ENCODE data around the gene NOP9. TPM values are rescaled to one million over a fixed set of nuclear protein-coding genes. Genes with fewer than 3 reads are reported as not detected.

The NOP9 gene
- total RNA-seq, 1 donor from 2014 or later: 23.2 TPM

- no peak for DNase-seq (ENCODE audit: low read depth)
- peaks cover 2% of the 10 kb centered on the region for H3K36me3 ChIP-seq (ENCODE audit: control insufficient read depth, insufficient read depth, low read length)
- no peak for FAIRE-seq
- no peaks in the 10 kb centered on the region for H3K27me3 ChIP-seq (ENCODE audit: control insufficient read depth, insufficient read depth, low read length)
- no peak for TF ChIP-seq CTCF (IDR thresholded peaks at IDR 0.05; ENCODE audit: insufficient read depth, low read length, severe bottlenecking)
- no peak overlapping the region for H3K4me3 ChIP-seq (ENCODE audit: low read depth, low read length)
Measured at GRCh38 chr14:24342889-24343288, 43.2 kb downstream of the NOP9 start.

- no peaks in the 10 kb centered on the region for H3K27me3 ChIP-seq (ENCODE audit: control insufficient read depth, insufficient read depth, low read length)
- H3K36me3 ChIP-seq (ENCODE audit: control insufficient read depth, insufficient read depth, low read length): no peaks in the 10 kb centered on the region
- DNase-seq (ENCODE audit: low read depth) (no peak), FAIRE-seq (no peak)
- no peak for TF ChIP-seq CTCF (IDR thresholded peaks at IDR 0.05; ENCODE audit: insufficient read depth, low read length, severe bottlenecking)
- H3K4me3 ChIP-seq (ENCODE audit: low read depth, low read length): no peak overlapping the region
Measured at GRCh38 chr14:24343795-24344660, 44.4 kb downstream of the NOP9 start.

- DNase-seq (ENCODE audit: low read depth) (no peak), FAIRE-seq (no peak)
- no peaks in the 10 kb centered on the region for H3K36me3 ChIP-seq (ENCODE audit: control insufficient read depth, insufficient read depth, low read length)
- H3K27me3 ChIP-seq (ENCODE audit: control insufficient read depth, insufficient read depth, low read length): no peaks in the 10 kb centered on the region
- TF ChIP-seq CTCF (IDR thresholded peaks at IDR 0.05; ENCODE audit: insufficient read depth, low read length, severe bottlenecking): no peak
- H3K4me3 ChIP-seq (ENCODE audit: low read depth, low read length): no peak overlapping the region
Measured at GRCh38 chr14:24347134-24347533, 47.5 kb downstream of the NOP9 start.

- TF ChIP-seq CTCF (IDR thresholded peaks at IDR 0.05; ENCODE audit: insufficient read depth, low read length, severe bottlenecking): no peak
- no peaks in the 10 kb centered on the region for H3K36me3 ChIP-seq (ENCODE audit: control insufficient read depth, insufficient read depth, low read length)
- H3K4me3 ChIP-seq (ENCODE audit: low read depth, low read length): no peak overlapping the region
- DNase-seq (ENCODE audit: low read depth): peak; percentile 64
- no peak for FAIRE-seq
- no peaks in the 10 kb centered on the region for H3K27me3 ChIP-seq (ENCODE audit: control insufficient read depth, insufficient read depth, low read length)
Measured at GRCh38 chr14:24348186-24348585, 48.5 kb downstream of the NOP9 start.

GRCh38 chr14:24349742-24350141, 50.1 kb downstream of the NOP9 start:
- TF ChIP-seq CTCF (IDR thresholded peaks at IDR 0.05; ENCODE audit: insufficient read depth, low read length, severe bottlenecking): no peak
- Histone ChIP-seq H3K4me3 (ENCODE audit: low read depth, low read length) (no peak overlapping the region), H3K36me3 (ENCODE audit: control insufficient read depth, insufficient read depth, low read length) (no peaks in the 10 kb centered on the region), H3K27me3 (ENCODE audit: control insufficient read depth, insufficient read depth, low read length) (no peaks in the 10 kb centered on the region)
- DNase-seq (ENCODE audit: low read depth) (no peak), FAIRE-seq (no peak)
